Effector CD4-positive, alpha-beta T cell (primary cell): ENCODE data around the gene CCL11.
"Not testable (repeated sequence)": the region's sequence is repeated elsewhere in the genome, so short reads cannot be mapped to it uniquely, and the experiment has no call there.

Experiments used
- DNase-seq: peaks from one replicate; pipeline ENCODE4 v3.0.0-alpha.2; 2020

CCL11 gene

DNA sequence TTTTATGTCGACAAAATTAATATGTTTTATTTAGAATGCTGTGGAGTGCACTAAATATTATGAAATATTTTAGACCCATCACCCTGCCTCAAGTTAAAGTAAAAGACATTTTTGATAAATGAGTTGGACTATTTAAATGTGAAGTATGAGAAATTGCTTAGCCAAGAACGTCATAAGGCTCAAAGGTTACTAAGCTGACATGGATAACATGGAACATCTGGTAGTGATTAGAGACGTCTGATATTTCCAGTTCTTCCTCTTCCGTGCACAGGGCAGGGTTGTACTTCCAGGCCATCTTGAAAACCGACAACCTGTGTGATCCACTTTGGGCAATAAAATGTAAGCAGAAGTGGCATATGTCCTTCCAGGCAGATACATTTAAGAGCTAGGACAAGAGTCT, 26.5 kb downstream of the CCL11 start:
- DNase-seq, result no peak

GRCh38 chr17:34313164-34313563, 27.6 kb downstream of the CCL11 start:
- DNase-seq, result no peak

GRCh38 chr17:34314279-34314678, 28.7 kb downstream of the CCL11 start:
- no peak for DNase-seq

DNA sequence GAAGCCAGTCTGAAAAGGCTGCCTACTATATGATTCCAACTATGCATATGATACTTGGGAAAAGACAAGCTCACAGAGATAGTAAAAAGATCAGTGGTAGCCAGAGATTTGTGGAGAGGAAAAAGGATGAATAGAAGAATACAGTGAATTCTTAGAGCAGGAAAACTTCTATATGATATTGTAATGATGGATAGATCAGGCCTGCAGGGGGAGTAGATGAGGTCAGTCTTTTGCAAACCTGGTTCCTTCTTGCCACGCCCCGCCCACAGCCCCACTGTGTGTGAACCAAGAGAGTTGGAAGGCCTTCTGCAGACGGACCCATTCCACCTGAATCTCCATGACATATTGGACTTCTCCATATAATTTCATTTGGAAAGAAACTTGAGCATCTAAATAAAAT, 32.9 kb downstream of the CCL11 start:
- DNase-seq, result no peak

DNA sequence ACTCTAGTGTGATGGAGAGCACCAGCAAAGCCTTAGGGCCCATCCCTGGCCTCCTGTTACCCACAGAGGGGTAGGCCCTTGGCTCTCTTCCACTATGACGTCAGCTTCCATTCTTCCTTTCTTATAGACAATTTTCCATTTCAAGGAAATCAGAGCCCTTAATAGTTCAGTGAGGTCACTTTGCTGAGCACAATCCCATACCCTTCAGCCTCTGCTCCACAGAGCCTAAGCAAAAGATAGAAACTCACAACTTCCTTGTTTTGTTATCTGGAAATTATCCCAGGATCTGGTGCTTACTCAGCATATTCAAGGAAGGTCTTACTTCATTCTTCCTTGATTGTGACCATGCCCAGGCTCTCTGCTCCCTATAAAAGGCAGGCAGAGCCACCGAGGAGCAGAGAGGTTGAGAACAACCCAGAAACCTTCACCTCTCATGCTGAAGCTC, 33.5 kb downstream of the CCL11 start, which contains the start of gene CCL8:
TSS of gene CCL8 (plus strand) at position 397 of the 445 bp plus-strand sequence. CDS start 67 bp downstream, outside the sequence.
- no peak for DNase-seq

GRCh38 chr17:34321964-34322363, 36.4 kb downstream of the CCL11 start:
- DNase-seq, result no peak

- DNase-seq, result not testable (repeated sequence)
These were observed 42.0 kb downstream of the CCL11 start for GRCh38 chr17:34327580-34327979.

DNA sequence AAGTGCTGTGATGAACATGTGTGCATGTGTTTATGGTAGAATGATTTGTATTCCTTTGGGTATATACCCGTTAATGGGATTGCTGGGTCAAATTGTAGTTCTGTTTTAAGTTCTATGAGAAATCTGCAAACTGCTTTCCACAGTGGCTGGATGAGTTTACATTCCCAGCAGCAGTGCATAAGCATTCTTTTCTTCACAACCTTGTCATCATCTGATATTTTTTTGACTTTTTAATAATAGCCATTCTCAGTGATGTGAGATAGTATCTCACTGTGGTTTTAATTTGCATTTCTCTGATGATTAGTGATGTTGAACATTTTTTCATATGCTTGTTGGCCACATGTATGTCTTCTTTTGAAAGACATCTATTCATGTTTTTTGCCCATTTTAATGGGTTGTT, 52.2 kb downstream of the CCL11 start:
- no peak for DNase-seq
